Panc1 (cell line): Measurements from ENCODE around the gene MACROH2A1.

Source experiments
- CTCF ChIP-seq: fragments of 450-650 bp; IDR thresholded peaks from 2 replicates; pipeline ENCODE4 v1.5.1; 2017; ENCODE audit warnings: mild to moderate bottlenecking
- POLR2AphosphoS5 ChIP-seq: IDR thresholded peaks from 2 replicates; pipeline ENCODE4 v1.6.1; 2012; ENCODE audit warnings: mild to moderate bottlenecking, low read depth, low read length, moderate library complexity
- SIN3A ChIP-seq: IDR thresholded peaks from 2 replicates; pipeline ENCODE4 v1.6.1; 2012; ENCODE audit warnings: low read depth, mild to moderate bottlenecking, low read length, moderate library complexity, borderline replicate concordance; ENCODE audit not compliant: insufficient read depth
- TCF7L2 ChIP-seq: IDR thresholded peaks from 2 replicates; pipeline ENCODE4 v1.6.1; 2011; ENCODE audit warnings: mild to moderate bottlenecking, low read depth, low read length, inconsistent platforms
- TF ChIP-seq, protein P1 (sequence below), 2 experiments: IDR thresholded peaks; 2 replicates each; pipeline ENCODE4 v1.6.1; 2011 to 2012; ENCODE audit warnings: low read depth in 2 of 2, control low read depth in 1 of 2, low read length in 1 of 2, mild to moderate bottlenecking in 1 of 2, moderate library complexity in 1 of 2; ENCODE audit not compliant: insufficient read depth in 1 of 2

DNA sequence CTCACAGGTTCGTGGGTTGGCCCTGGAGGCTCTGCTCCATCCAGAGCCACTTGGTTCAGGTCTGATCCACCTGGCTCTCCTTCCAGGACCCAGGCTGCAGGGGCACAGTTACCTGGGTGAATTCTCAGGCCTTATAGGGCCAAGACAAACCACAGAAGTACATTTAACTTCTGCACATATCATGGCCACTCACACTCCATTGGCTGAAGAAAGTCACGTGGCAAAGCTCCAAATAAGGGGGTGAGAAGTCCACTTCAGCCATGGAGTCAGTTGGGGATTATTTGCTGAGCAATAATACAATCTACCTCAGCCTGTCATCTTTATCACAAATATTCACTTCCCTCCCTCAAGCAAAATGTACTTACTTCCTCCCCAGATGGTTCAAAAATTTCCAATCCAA is 83.6 kb downstream of the MACROH2A1 start:
- no peak for TF ChIP-seq CTCF
- TF ChIP-seq POLR2AphosphoS5, result no peak
- TF ChIP-seq SIN3A, result no peak
- TF ChIP-seq TCF7L2, result no peak
- TF ChIP-seq, protein P1, sequence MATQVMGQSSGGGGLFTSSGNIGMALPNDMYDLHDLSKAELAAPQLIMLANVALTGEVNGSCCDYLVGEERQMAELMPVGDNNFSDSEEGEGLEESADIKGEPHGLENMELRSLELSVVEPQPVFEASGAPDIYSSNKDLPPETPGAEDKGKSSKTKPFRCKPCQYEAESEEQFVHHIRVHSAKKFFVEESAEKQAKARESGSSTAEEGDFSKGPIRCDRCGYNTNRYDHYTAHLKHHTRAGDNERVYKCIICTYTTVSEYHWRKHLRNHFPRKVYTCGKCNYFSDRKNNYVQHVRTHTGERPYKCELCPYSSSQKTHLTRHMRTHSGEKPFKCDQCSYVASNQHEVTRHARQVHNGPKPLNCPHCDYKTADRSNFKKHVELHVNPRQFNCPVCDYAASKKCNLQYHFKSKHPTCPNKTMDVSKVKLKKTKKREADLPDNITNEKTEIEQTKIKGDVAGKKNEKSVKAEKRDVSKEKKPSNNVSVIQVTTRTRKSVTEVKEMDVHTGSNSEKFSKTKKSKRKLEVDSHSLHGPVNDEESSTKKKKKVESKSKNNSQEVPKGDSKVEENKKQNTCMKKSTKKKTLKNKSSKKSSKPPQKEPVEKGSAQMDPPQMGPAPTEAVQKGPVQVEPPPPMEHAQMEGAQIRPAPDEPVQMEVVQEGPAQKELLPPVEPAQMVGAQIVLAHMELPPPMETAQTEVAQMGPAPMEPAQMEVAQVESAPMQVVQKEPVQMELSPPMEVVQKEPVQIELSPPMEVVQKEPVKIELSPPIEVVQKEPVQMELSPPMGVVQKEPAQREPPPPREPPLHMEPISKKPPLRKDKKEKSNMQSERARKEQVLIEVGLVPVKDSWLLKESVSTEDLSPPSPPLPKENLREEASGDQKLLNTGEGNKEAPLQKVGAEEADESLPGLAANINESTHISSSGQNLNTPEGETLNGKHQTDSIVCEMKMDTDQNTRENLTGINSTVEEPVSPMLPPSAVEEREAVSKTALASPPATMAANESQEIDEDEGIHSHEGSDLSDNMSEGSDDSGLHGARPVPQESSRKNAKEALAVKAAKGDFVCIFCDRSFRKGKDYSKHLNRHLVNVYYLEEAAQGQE (IDR thresholded peaks at IDR 0.05; ENCODE audit: insufficient read depth in 1 of 2, low read depth in 2 of 2, low read length in 1 of 2), result no peak
